GM19023 (cell line): ENCODE results near the gene HOXC13.

Experiments used
- ATAC-seq: cut with Tn5 transposase; IDR thresholded peaks from one replicate; pipeline ENCODE4 v1.9.1; 2021; ENCODE audit warnings: mild to moderate bottlenecking, moderate library complexity; ENCODE audit not compliant: unreplicated experiment

The HOXC13 gene, protein sequence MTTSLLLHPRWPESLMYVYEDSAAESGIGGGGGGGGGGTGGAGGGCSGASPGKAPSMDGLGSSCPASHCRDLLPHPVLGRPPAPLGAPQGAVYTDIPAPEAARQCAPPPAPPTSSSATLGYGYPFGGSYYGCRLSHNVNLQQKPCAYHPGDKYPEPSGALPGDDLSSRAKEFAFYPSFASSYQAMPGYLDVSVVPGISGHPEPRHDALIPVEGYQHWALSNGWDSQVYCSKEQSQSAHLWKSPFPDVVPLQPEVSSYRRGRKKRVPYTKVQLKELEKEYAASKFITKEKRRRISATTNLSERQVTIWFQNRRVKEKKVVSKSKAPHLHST

DNA sequence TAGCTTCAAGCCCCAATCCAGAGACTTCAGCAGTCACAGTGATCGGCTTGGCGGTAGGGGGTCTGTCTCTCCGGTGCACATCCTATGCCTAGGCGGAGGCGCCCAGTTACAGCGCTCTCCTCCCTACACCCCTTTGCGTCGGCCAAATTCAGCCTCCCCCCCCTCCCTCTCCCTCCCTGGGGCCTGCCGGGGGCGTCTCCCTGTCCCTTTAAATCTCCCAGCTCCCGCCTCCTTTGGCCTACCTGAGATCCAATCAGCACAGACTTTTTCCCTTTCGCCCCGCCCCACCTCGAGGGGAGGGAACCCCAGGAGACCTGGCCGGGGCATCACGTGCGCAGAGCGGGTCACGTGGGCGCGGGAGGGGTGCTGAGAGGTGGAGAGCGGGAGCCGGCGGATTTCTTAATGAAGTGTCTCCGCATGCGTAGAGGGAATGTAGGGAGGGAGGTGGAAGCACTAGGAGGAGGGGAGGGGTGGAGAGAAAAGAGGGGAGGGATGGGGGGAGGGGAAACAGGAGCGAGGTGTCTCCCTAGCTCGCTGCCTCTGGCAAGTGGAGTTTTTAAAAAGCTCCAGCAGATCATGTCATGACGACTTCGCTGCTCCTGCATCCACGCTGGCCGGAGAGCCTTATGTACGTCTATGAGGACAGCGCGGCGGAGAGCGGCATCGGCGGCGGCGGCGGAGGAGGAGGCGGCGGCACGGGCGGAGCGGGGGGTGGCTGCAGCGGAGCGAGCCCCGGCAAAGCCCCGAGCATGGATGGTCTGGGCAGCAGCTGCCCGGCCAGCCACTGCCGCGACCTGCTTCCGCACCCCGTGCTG lies at the start of gene HOXC13:
Gene HOXC13, plus strand, starts transcription at position 506 of the 815 bp plus-strand sequence. Its CDS starts 76 bp downstream, at position 582.
- no peak for ATAC-seq

DNA sequence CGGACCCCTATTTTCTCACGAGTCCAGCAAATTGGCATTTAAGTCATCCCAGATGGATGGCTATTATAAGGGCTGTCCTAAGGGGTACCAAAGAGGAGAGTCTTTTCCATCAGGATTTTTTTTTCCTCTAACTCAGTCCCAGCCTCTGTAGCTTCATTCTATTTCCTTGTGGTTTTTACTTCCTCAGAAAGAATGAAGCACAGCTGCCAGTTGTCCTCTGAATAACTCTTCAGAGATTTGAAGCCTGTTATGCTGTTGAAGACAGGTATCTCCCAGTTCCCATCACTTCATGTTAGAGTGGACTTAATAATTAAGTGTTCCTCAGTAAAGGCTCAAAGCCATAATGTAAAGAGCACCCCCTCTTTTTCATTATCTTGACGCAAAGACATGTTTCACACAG lies 48.5 kb upstream of the HOXC13 start:
- ATAC-seq = no peak

DNA sequence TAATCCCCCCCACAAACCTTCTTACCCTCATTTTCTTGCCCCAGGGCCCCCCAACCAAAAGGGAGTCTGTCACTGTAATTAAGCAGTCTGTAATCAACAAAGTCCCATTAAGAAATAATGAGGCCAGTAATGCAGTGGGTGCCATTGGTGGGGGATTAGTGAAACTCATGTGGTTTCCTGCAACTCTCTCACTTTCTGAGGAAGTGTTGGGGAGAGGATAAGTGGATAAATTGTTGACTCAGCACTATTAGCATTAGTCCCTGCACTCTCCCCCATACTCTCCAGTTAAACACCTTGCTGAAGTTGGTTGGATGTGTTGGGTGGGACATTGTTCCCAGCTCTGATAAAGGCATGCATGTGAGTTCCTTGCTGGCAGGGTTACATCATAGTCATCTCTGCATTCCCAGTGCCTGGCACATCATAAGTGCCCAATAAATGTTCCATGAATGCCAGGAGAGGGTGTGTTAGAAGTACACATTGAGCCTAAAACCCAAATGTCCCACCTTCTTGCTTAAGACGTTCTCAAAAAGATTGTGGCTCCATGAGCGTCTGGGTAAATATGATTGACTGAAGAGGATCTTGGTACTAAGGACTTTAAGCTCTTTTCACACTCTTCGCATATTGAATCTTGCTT lies 45.8 kb upstream of the HOXC13 start:
- ATAC-seq = no peak

DNA sequence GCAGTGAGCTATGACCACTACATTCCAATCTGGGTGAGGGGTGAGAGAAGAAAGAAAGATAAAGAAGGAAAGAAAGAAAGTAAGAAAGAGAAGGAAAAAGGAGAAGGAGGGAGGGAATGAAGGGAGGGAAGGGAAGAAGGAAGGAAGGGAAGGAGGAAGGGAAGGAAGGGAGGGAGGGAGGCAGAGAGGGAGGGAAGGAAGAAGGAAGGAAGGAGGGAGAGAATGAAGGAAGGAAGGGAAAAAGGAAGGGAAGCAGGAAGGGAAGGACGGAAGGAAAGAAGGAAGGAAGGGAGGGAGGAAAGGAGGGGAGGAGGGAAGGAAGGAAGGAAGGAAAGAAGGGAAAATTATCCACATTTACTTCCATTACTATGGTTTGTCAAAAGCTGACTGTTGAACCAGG lies 39.4 kb upstream of the HOXC13 start:
- ATAC-seq = no peak

DNA sequence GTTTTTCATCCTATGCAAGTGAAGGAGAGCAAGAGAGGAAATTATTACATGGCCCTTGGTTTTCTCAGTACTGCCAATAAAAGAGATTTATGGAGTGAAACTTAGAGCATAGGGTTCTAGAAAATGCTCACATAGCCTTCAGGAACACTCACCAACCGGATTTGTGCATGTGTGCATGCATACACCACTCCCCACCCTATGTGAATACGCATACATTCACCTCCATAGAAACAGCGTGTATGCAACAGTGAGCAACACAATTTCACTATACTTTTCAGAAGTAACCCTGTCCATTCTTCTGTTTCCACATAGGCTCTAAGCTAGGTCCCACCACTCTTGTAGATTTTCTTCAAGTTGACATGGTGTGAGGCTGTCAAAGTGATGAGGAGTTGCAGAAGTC lies 31.5 kb upstream of the HOXC13 start:
- ATAC-seq = no peak

DNA sequence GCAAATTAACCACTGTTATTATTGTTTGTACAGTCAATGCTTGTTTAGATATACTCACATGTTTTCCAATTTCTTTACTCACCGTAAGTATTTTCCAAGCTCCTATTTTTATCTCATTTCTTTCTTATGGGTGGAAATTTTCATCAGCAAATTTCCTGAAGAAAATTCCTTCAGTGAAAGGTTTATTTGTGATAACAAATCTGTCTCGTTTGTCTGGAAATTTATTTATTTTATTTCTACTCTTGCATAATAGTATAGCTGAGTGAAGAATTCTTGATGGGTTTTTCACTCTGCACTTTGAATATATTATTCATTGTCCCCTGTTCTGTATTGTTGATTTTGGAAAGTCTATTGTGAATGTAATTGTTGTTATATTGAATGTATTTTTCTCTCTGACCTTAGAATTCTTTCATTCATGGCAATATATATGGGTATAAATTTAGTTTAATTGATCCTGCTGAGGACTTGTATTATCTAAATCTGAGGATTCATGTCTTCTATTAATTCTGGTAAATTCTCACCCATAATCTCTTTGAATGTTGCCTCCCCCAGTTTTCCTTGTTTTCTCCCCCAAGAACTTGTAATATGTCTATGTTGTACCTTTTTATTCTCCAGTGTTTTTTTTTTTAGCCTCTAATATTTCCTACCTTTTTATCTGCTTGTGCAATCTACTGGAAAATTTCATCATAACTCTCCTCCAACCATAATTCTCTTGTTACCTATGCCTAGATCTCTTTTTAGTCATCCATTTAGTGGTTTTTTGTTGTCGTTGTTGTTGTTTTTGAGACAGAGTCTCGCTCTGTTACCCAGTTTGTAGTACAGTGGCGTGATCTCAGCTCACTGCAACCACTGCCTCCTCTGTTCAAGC lies 21.6 kb upstream of the HOXC13 start:
- no peak for ATAC-seq

DNA sequence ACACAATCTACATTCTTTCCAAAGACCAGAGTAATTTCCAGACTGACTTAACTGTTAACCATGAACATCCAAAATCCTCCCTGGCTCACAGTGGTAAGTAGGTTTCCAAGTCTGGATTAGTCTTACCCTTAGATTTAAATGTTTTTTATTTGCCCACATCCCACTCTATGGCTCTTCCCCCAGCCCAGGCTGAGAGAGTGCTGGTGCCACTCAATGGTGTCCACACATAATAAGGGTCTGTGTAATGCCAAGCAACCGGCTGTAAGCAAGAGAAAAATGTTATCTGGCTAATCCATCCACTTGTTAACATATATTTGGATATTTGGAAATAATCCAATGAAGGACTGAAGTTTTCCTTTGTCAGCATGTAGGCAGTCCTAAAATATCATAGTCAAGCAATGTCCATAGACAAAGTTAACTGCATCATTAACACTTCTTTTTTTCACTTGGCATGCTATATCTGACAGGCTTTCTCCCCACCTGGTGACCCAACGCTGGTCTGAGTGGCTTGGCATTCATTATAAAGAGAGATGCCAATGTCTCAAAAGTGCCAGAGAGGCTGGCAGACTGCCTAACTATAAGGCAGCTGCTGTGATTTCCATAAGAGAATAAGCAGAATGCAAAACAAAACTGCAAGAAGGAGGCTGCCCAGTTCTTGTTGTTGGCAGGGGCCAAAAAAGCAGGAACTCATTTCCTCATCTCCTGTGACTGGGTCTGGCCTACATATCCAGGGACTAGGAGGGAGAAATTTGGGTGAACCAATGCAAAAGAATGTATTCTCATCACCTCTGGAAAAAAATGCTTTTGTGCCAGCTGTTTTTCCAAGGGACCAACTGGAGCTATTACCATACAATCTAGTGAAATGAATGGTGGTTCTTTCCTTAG lies 13.9 kb upstream of the HOXC13 start:
- ATAC-seq = no peak

DNA sequence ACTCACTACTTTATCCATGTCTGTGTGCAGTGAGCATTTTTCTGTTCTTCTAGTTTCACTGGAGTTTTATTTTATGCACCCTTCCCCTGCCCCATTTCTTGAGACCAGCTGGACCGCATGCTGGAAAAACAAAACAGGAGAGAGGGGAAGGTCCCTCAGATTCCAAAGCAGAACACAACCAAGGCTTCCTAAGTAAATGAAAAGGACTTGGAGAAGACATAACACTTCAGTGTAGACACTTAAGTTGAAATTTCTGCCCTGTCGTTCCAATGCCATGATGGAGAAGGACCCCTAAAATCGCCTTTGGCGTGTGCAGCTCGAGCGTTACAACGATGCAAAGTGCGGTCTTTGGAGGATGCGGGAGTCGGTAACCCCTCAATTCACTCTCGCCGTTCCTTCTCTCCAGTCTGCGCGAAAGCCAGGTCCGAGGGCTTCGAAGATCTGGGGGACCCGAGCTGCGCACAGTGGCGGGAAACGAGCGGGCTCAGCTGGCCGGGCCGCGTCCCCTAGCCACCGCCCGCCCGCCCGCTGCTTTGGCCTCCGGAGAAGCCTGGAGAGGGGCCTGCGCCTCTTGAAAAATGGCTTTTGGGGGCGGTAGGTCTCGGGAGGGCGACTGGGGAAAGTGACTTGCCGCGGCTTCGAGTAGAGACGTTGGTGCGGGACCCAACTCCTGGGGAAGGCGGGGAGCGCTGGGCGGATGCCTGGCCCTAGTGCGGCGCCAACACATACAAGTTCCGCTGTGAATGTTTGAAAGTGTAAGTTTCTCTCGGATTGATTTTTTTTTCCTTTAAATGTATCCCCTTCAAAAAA lies 11.2 kb upstream of the HOXC13 start:
- ATAC-seq = no peak

DNA sequence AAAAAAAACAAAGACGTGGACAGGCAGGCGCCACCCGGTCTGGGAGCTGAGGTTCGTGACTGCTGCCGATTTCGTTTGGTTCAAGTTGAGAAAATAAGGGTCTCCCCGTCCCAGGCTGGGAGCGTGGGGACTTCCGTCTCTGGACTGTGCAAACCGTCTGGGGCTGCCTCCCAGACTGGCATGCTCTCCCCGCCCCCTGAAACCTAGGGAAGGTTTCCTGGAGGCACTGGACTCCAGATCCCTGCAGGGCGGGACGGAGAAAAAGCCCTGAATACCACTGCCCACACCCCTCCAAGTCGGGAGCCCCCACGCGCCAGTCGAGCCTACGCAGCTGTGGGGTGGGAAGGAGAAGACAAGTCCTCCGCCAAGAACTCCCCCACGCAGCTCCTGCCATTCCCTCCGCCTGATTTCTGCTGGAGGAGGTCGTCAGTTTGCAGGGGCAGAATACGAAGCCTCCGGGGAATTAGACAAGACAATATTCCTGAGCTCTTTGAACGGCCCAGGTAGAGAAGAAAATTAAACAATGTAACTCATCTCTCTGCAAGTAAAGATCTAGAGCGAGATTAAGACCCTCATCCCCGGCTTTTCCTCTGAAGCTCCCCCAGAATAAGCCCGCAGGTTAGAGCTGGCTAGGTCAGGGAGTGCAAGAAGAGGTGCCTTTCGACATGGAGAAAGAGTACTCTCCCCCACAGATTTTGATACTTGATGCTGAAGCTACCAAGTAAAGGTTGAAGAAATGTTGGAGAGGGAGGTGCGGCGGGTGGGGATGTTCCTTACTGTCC lies 10.4 kb upstream of the HOXC13 start:
- ATAC-seq = no peak

DNA sequence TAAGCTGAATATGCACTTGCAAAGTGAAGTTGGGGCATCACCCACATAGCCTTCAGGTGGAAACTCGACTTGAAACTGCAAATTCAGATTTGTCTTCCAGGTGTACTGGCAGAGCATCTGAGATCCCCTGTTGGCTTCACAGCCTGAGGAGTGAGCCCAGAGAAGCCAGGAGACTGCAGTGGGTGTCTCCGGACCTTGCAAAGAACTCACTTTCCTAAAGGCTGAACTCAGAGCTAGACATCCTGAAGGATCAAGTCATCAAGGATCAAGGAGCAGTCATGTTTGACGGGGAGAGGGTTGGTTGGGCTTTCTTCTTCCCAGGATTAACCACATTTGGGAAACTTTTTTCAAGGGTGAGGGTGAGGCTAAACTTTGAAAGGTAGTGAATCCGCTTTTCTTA lies 9.1 kb upstream of the HOXC13 start:
- no peak for ATAC-seq

DNA sequence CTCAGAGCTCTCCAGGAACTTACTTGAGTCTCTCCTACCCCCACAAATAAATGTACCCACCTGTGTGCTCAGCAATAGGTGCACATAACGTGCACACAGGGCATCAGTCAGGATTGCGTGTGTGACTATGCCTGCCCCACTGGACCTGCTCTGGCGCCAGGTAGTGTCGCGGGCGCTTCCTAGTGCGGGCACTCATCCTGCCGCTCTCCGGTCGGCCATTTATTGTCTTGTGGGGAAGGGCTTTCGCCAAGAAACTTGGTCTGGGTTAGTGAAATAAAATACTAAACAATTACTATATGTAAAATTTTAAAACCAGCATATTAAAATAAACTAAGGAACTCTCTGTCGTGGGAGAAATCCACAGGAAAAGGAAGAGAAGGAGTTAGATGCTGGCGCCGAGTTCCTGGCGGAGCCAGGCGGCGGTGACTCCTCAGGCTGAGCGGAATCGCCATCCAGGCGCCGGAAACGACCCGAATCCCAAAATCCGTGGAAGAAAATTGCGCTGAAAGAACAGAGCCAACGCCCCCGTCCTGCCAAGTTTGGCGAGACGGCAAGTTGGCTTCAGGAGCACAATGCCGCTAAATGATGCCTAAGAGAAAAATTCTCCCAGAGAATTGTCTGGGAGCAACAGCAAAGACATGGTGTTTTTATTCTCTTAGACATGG lies 7.9 kb upstream of the HOXC13 start:
- ATAC-seq = no peak

DNA sequence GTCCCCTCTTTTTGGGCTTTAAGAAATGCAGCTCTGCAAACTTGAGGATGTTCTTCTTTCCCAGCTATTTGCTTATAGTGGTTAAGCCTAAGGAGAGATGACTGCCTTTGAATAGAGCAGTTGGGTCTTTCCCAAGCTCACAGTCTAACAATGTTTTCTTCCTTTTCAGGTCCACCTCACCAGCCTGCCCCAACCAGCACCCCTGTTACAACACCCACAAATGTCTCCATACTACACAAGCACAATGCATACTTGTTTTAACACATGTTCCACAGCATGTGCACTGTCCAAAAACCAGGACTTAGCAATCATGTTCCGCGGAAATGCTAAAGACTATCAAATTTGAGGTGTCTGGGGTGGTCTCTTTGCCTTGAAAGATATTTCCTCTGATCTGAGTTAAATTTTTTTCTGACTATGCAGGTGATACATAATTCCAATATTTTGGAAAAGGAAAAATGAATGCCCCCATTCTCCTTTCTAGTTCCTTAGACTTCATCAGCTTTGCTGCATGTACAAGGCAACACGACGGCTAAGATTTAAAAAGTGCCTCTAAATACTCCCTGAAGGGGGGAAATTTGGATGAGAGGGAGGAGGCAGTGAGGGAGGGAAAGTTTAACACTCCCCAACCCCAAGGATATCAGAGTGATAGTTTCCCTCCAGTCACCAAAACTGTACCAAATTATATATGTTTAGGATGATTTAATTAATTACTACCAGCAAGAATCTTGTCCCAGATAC lies 6.6 kb upstream of the HOXC13 start:
- no peak for ATAC-seq

DNA sequence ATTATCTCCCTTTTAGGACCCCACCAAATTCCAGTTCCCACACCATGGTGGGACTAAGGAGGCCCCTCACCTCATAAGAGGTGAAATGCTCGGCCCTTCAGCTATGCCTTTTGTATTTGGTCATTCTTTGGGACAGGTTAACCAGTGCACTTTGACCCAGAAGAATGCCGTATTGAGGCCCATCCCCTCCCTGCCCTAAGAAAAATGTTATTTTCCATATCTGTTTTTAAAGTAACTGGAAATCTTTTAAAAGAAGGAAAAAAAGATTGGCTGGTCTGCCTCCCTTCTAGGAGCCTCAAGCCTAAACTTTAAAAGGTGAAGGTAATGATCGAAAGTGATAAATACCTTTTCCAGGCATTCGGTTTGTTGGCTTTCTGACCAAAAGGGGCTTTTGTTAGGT lies 5.7 kb upstream of the HOXC13 start:
- ATAC-seq = no peak

DNA sequence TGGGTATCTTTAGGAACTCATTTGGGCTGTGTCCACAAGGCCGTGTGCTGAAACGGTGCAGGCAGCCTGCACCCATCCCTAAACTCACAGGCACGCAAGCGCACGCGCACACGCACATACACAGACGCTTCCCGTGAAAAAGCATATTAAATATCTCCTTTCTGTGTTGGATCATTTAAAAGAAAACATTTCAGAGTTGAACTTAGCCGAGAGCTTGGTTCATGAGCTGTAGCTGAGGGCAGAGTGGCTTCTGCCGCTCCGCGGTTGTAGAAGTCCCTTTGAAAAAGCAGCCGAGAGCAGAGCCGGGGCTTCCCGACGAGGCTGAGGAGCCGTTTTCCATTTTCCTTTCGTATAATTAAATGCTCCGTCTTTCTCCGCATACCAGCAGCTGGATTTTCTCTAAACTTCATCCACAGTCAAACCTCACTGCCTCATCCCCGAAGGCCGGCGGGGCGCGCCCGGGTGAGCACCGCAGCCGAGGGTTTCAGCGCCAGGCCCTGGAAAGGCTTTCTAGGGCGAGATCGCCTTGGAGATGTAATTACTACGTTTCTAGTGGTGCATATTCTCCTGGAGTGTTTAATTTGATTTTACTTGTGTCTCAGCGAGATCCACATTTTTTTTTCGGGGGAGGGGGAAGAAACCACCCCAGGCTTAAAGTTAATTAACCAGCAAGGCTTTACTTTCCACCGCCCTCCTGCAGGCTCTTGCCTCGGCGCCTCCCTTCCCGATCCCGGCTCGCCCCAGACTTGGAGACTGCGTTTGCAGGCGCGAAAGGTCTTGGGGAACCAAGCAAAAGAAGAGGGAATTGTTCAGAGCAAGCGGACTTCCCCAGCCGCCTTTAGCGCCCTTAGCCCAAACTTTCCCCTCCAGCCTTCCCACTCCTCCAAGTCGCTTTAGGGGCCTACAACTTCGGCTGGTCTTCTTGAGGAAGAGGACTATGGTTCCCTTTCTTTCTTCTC lies 3.0 kb upstream of the HOXC13 start:
- no peak for ATAC-seq

DNA sequence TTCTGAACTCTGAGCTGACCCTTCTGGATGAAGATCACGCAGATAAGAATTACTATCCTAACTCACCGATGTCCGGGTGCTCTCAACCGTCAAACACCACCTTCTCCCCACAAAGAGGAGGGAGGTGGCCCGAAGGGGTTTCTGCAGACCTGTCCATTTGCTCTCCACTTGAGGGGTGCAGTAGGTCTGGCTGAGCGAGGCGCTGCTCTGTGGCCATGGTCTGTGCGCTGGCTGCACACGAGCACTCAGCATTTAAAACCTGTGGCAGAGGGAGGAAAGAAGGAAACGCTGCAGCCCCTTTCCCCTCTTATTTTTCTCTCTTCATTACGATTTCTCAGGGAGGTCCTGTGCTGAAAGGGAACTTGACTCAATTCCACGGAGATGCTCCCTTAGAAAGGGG lies 1.5 kb upstream of the HOXC13 start:
- no peak for ATAC-seq
